ENCODE data around the gene RBMS1. TPM values are rescaled to one million over a fixed set of nuclear protein-coding genes. Genes with fewer than 3 reads are reported as not detected.

Gene RBMS1
- total RNA-seq, 3 donors from 2014 or later: 9.7 to 58.3 (median 21.6) TPM

DNA sequence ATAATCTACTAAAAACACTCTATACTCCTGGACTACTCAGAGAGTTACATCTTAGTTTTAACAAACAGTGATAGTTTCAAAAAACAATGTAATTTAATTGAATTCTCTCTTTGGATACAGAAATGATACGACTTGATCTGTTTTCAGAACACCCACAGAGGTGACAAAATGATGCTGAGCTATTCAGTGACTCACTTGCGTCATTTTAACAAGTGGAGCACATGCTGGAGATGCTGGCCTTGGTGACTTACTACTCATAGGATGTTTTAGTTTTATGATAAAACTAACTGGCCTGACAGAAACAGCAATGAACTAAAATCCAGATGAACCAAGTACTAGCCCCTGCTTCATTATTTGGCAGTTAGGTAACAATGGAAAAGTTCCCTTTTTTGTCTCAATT is 192.2 kb downstream of the RBMS1 start:
- ATAC-seq (no peak), DNase-seq (no peak)
- no peaks in the 10 kb centered on the region for H3K9me3 ChIP-seq
- TF ChIP-seq, protein P1, sequence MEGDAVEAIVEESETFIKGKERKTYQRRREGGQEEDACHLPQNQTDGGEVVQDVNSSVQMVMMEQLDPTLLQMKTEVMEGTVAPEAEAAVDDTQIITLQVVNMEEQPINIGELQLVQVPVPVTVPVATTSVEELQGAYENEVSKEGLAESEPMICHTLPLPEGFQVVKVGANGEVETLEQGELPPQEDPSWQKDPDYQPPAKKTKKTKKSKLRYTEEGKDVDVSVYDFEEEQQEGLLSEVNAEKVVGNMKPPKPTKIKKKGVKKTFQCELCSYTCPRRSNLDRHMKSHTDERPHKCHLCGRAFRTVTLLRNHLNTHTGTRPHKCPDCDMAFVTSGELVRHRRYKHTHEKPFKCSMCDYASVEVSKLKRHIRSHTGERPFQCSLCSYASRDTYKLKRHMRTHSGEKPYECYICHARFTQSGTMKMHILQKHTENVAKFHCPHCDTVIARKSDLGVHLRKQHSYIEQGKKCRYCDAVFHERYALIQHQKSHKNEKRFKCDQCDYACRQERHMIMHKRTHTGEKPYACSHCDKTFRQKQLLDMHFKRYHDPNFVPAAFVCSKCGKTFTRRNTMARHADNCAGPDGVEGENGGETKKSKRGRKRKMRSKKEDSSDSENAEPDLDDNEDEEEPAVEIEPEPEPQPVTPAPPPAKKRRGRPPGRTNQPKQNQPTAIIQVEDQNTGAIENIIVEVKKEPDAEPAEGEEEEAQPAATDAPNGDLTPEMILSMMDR (IDR thresholded peaks at IDR 0.05): no peak
- H3K4me3 ChIP-seq: no peak overlapping the region
- no peaks in the 10 kb centered on the region for H3K4me1 ChIP-seq (ENCODE audit: low read depth)
- no peaks in the 10 kb centered on the region for H3K36me3 ChIP-seq (ENCODE audit: low read depth)
- intact Hi-C loops (cut with DNase I, micrococcal nuclease): no loop called here

DNA sequence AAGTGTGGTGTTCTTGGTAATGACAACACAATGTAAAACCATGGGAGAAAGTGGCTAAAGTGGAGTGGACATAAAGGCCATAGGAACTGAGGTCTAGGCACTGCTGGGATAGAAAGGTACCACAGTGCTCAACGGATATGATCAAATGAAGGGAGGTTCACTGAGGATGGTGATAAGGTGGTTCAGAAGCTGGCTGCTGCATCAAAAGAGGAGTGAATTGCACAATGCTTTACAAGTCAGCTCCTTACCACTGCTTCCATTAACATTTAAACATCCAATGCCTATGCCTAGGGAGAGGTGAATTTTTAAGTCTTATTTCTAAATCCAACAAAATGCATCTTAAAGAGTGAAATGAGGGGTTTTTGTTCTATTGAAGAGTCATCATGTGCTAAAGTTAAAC is 193.4 kb downstream of the RBMS1 start:
- intact Hi-C loops (cut with DNase I, micrococcal nuclease): no loop called here
- H3K36me3 ChIP-seq (ENCODE audit: low read depth): no peaks in the 10 kb centered on the region
- no peak overlapping the region for H3K4me3 ChIP-seq
- no peaks in the 10 kb centered on the region for H3K4me1 ChIP-seq (ENCODE audit: low read depth)
- H3K9me3 ChIP-seq: no peaks in the 10 kb centered on the region
- no peak for ATAC-seq
- DNase-seq: no peak
- TF ChIP-seq, protein P1 (IDR thresholded peaks at IDR 0.05): no peak

DNA sequence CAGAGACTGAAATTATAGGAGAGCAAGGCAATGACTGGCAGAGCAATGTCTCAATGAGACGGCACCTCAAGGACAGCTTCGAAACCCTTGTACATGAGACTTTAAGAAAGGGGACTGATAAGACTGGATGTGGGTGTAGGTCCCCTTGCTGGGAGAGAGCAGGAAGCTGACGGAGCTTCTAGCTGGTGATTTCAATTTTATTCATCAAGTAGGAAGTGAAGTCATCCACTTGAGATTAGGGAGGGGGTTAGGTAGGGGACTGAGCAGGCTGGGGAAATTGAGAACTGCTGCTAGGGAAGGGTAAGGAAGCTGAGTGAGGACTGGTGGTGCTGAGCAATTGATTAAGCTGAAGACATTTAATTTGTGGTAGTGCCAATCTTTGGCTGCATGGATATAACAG is 194.1 kb downstream of the RBMS1 start:
- no peak overlapping the region for H3K4me3 ChIP-seq
- DNase-seq (no peak), ATAC-seq (no peak)
- no peaks in the 10 kb centered on the region for H3K9me3 ChIP-seq
- no peaks in the 10 kb centered on the region for H3K36me3 ChIP-seq (ENCODE audit: low read depth)
- no peaks in the 10 kb centered on the region for H3K4me1 ChIP-seq (ENCODE audit: low read depth)
- TF ChIP-seq, protein P1 (IDR thresholded peaks at IDR 0.05): no peak
- intact Hi-C loops (cut with DNase I, micrococcal nuclease): no loop called here

DNA sequence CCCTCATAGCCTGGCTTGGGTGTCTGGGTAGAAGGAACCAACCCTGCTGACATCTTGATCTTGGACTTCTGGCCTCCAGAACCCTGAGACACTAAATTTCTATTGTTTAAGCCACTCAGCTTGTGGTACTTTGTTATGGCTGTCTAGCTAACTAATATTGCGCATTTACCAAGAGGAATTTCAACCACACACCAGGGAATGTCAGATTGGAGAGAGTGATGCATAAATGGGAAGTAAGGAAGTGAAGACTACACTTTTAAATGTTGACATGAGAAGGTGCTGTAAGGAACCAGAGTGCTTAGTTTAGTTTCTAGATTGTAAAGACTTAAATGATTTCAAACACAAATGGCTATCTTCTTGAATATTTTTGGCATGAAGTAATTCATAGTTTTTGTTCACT is 194.6 kb downstream of the RBMS1 start:
- TF ChIP-seq, protein P1 (IDR thresholded peaks at IDR 0.05): no peak
- Histone ChIP-seq H3K4me1 (ENCODE audit: low read depth) (no peaks in the 10 kb centered on the region), H3K9me3 (no peaks in the 10 kb centered on the region), H3K4me3 (no peak overlapping the region), H3K36me3 (ENCODE audit: low read depth) (no peaks in the 10 kb centered on the region)
- intact Hi-C loops (cut with DNase I, micrococcal nuclease): no loop called here
- DNase-seq (no peak), ATAC-seq (no peak)

DNA sequence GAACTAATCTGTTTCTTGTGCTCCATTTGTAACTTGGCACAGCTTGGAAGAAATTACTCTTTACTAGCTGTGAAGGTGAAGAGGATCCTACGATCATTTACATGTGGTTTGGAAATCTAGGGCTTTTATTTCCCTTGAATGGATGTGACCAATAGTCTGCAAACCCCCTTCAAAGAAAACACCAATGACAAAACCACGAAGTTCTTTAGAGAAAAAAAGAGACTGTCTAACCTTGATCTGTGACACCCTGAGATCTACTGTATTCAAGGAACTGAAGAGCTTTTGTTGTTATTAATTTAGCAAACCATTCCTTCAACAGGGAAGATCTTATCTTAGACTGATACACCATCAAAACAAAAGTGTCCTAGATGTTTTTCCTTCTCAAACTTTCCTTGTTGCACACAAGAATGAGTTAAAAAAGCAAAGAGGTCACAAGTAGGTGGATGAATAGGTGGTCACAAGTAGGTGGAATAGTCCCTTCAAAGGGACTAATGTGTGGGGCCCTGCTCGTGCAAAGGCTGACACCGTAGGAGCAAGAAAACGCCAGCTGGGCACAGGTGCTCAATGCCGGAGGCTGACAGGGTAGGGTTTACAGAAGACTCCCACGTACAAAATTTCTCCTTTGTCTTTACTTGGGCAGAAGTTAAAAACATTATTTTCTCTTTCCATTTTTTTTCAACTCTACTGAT is 197.9 kb downstream of the RBMS1 start:
- DNase-seq (no peak), ATAC-seq (no peak)
- Histone ChIP-seq H3K9me3 (no peaks in the 10 kb centered on the region), H3K4me3 (no peak overlapping the region), H3K36me3 (ENCODE audit: low read depth) (no peaks in the 10 kb centered on the region), H3K4me1 (ENCODE audit: low read depth) (no peaks in the 10 kb centered on the region)
- intact Hi-C loops (cut with DNase I, micrococcal nuclease): no loop called here
- TF ChIP-seq, protein P1 (IDR thresholded peaks at IDR 0.05): no peak

DNA sequence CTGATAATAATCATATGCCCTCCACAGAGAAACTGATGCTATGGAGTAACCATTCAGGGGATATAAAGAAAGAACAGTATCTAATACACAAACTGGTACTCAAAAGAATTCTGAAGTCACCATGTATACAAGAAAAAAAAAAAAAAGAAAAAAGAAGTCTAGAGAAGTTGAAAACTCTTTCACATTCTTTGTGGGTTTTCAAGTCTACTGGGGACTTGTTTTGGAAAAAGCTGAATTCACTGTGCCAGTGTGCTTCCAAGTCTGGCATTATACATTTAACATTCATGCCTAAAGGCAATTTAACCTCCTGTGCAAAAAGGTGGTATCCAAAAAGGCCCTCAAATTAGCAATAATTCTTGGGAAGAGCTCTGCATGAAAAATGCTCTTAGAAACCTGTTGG is 198.7 kb downstream of the RBMS1 start:
- intact Hi-C loops (cut with DNase I, micrococcal nuclease): no loop called here
- Histone ChIP-seq H3K4me1 (ENCODE audit: low read depth) (no peaks in the 10 kb centered on the region), H3K36me3 (ENCODE audit: low read depth) (no peaks in the 10 kb centered on the region)

More for the DNA sequence above, 198.7 kb downstream of the RBMS1 start:
- DNase-seq: no peak
- H3K4me3 ChIP-seq: no peak overlapping the region
- TF ChIP-seq, protein P1 (IDR thresholded peaks at IDR 0.05): no peak
- no peaks in the 10 kb centered on the region for H3K9me3 ChIP-seq
- ATAC-seq: no peak

Measured in mucosa of descending colon (tissue), 3 donors.